Stomach (tissue), 9 donors: ENCODE data around the gene EML3. TPM values are rescaled to one million over a fixed set of nuclear protein-coding genes. Genes with fewer than 3 reads are reported as not detected.
A peak's percentile ranks its signal among the peaks of the same experiment; 100 is the strongest.
"Not testable (repeated sequence)": the region's sequence is repeated elsewhere in the genome, so short reads cannot be mapped to it uniquely, and the experiment has no call there.

Experiments
- DNase-seq, 2 donors: peaks; one replicate each; pipeline versions ENCODE4 v3.0.0 to v3.0.0-alpha.2; 2013 to 2019
- H3K27ac ChIP-seq, 5 donors: fragments of 200-600 bp in 4 of 5; sonication (generic) in 4 of 5; one replicate each; pipeline ENCODE4 v1.5.1; 2013 to 2019; ENCODE audit warnings: mild to moderate bottlenecking in 1 of 5, moderate library complexity in 1 of 5
- H3K27me3 ChIP-seq, 3 donors: fragments of 200-600 bp; sonication (generic); one replicate each; pipeline ENCODE4 v1.5.1; 2017 to 2019; ENCODE audit warnings: mixed run types in 1 of 3
- H3K36me3 ChIP-seq, 4 donors: fragments of 200-600 bp; sonication (generic); 1 replicate in 3 of 4; 2 replicates in 1 of 4; pipeline ENCODE4 v1.5.1; 2016 to 2019
- H3K4me1 ChIP-seq, 4 donors: fragments of 200-600 bp; sonication (generic); one replicate each; pipeline ENCODE4 v1.5.1; 2016 to 2019
- H3K4me3 ChIP-seq, 4 donors: fragments of 200-600 bp; sonication (generic) in 3 of 4; one replicate each; pipeline ENCODE4 v1.5.1; 2016 to 2019; ENCODE audit warnings: mild to moderate bottlenecking in 1 of 4
- H3K9me3 ChIP-seq, 4 donors: fragments of 200-600 bp; sonication (generic); one replicate each; pipeline ENCODE4 v1.5.1; 2016 to 2019
- CTCF ChIP-seq, 7 experiments: fragments of 450-650 bp in 4 of 7; fragments of 200-600 bp in 3 of 7; sonication (generic) in 3 of 7; IDR thresholded peaks; one replicate each; pipeline ENCODE4 v1.5.1; 2016 to 2019; ENCODE audit warnings: antibody characterized with exemption in 7 of 7, control low read depth in 2 of 7, mild to moderate bottlenecking in 1 of 7
- EP300 ChIP-seq: sonication (generic); formaldehyde crosslinking; IDR thresholded peaks from one replicate; pipeline ENCODE4 v1.6.1; 2017; ENCODE audit warnings: antibody characterized with exemption
- POLR2A ChIP-seq, 4 donors: fragments of 450-650 bp; IDR thresholded peaks; one replicate each; pipeline ENCODE4 v1.6.1; 2016; ENCODE audit warnings: antibody characterized with exemption in 4 of 4, control low read depth in 2 of 4, mild to moderate bottlenecking in 1 of 4, moderate library complexity in 1 of 4
- POLR2AphosphoS5 ChIP-seq, 3 donors: sonication (generic); formaldehyde crosslinking; IDR thresholded peaks; one replicate each; pipeline ENCODE4 v1.6.1; 2016; ENCODE audit warnings: antibody characterized with exemption in 3 of 3
- WGBS, 5 donors: extraction: QIAGEN DNeasy Blood & Tissue Kit in 3 of 5; methylation state at CpG; one replicate each; pipeline versions ENCODE4 v1.1.5 to v1.1.7; 2013 to 2018; 5-methylcytosine and 5-hydroxymethylcytosine counted together
- intact Hi-C: fragments of 100-400 bp; cut with DNase I; formaldehyde crosslinking; loops from one replicate; pipeline ENCODE4 v1.15.1; 2023; ENCODE audit warnings: low total_unique reads
- polyA plus RNA-seq, 3 donors: library from polyadenylated mRNA; stranded (reverse); fragments of 200-250 nt; gene quantifications; one replicate each; pipeline ENCODE4 v1.2.3, GENCODE V29; 2013
- total RNA-seq, 5 donors: library from RNA; depleted of rRNA; stranded (reverse); fragments of >200 nt; gene quantifications; one replicate each; pipeline versions ENCODE4 v1.1.0 to v1.2.3, GENCODE V29; 2014 to 2016
- donor health status: healthy with polysubstance abuse.
- donor health status: Bipolar disorder and iron deficiency.
- donor health status: healthy.

The EML3 gene
- total and polyA plus RNA-seq, 8 donors: 24.4 to 112 (median 68.6) TPM

- Histone ChIP-seq H3K9me3 (no peaks in the 10 kb centered on the region), H3K27ac (peak overlapping the region; percentile 84 to 95 (median 93)), H3K4me1 (peaks cover 26 to 67% (median 54%) of the 10 kb centered on the region in 4 donors), H3K4me3 (peak overlapping the region; percentile 74 to 98 (median 84)), H3K36me3 (peaks cover 32 to 69% (median 68%) of the 10 kb centered on the region in 4 donors), H3K27me3 (no peaks in the 10 kb centered on the region)
- intact Hi-C loops: no loop called here
- 0 to 1% (median 1%) methylated on average over 30 to 33 of the region's 33 CpGs for WGBS, 5 donors
- peak; percentile 40 to 77 for DNase-seq
- TF ChIP-seq EP300 (no peak), CTCF (IDR thresholded peaks at IDR 0.05) (no peak), POLR2A (IDR thresholded peaks at IDR 0.05) (no peak), POLR2AphosphoS5 (IDR thresholded peaks at IDR 0.05) (no peak)
Measured at GRCh38 chr11:62574363-62575071, 38.1 kb downstream of the EML3 start.

- peak within 1 kb of the TSS; percentile 84 to 95 (median 93) for H3K27ac ChIP-seq
- peaks cover 26 to 68% (median 56%) of the 10 kb centered on the region in 4 donors for H3K4me1 ChIP-seq
- intact Hi-C loops: no loop called here
- DNase-seq: peak; percentile 98 to 100
- H3K4me3 ChIP-seq: peak within 1 kb of the TSS; percentile 74 to 98 (median 84)
- H3K27me3 ChIP-seq: no peaks in the 10 kb centered on the region
- H3K9me3 ChIP-seq: no peaks in the 10 kb centered on the region
- 0 to 1% (median 1%) methylated on average over 46 of the region's 46 CpGs for WGBS, 5 donors
- H3K36me3 ChIP-seq: peaks cover 38 to 69% (median 68%) of the 10 kb centered on the region in 4 donors
- TF ChIP-seq POLR2A (IDR thresholded peaks at IDR 0.05): peak in 2 of 4 donors; percentile 49 to 60
- no peak for TF ChIP-seq EP300
- peak; percentile 74 to 89 (median 86) for TF ChIP-seq POLR2AphosphoS5 (IDR thresholded peaks at IDR 0.05)
Measured at GRCh38 chr11:62573592-62574362, 38.8 kb downstream of the EML3 start, which contains the start of gene EEF1G. Gene EEF1G (minus strand): TSS chr11:62573891. CDS start chr11:62573842, 49 bp downstream.

DNA sequence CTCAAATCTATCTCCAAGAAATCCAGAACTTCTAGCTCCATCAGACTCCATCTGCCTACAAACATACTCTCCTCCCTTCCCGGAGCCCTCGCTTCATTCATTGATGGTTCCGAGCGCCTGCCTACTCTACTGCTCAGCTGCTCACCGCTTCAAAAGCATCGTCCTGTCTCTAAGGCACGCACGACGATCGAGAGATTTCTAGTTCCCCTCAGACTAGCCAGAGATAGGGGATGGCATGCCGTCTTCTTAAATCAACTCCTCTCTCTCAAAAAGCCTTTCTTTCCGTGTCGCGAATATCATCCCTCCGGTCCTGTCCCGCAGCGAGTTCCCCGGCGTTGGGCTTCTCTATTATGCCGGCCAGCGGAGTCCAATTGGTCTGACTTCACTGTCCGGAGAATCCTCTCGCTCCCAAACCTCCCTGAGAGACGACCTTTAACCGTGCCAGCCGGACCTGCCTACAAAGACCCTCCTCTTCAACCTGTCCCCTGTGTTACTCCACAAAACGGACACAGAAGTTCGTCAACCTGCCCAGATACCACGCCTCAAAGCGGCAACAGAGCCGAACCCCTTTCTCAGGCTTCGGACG is 39.5 kb downstream of the EML3 start:
- no peaks in the 10 kb centered on the region for H3K9me3 ChIP-seq
- no peaks in the 10 kb centered on the region for H3K27me3 ChIP-seq
- peaks cover 38 to 69% (median 68%) of the 10 kb centered on the region in 4 donors for H3K36me3 ChIP-seq
- DNase-seq: peak in 1 of 2 donors; percentile 52
- TF ChIP-seq CTCF (IDR thresholded peaks at IDR 0.05) (no peak), POLR2A (IDR thresholded peaks at IDR 0.05) (no peak), POLR2AphosphoS5 (IDR thresholded peaks at IDR 0.05) (no peak), EP300 (no peak)
- intact Hi-C loops: no loop called here
- H3K4me1 ChIP-seq: peaks cover 26 to 73% (median 57%) of the 10 kb centered on the region in 4 donors
- H3K27ac ChIP-seq: peak overlapping the region; percentile 66 to 95 (median 93)
- peak overlapping the region; percentile 74 to 98 (median 84) for H3K4me3 ChIP-seq
- WGBS, 5 donors: 0 to 1% (median 0%) methylated on average over 33 of the region's 33 CpGs

- DNase-seq: no peak
- H3K27ac ChIP-seq: peak overlapping the region in 4 of 5 donors; percentile 91 to 95 (median 94)
- intact Hi-C loops: no loop called here
- no peaks in the 10 kb centered on the region for H3K9me3 ChIP-seq
- H3K4me1 ChIP-seq: peaks cover 26 to 73% (median 59%) of the 10 kb centered on the region in 4 donors
- WGBS, 5 donors: 66 to 73% (median 72%) methylated on average over 12 of the region's 12 CpGs
- H3K4me3 ChIP-seq: peak overlapping the region; percentile 74 to 98 (median 84)
- TF ChIP-seq POLR2AphosphoS5 (IDR thresholded peaks at IDR 0.05) (no peak), EP300 (no peak), POLR2A (IDR thresholded peaks at IDR 0.05) (no peak), CTCF (IDR thresholded peaks at IDR 0.05) (no peak)
- H3K27me3 ChIP-seq: no peaks in the 10 kb centered on the region
- peaks cover 38 to 69% (median 68%) of the 10 kb centered on the region in 4 donors for H3K36me3 ChIP-seq
Measured at GRCh38 chr11:62572431-62572830, 40.1 kb downstream of the EML3 start.

DNA sequence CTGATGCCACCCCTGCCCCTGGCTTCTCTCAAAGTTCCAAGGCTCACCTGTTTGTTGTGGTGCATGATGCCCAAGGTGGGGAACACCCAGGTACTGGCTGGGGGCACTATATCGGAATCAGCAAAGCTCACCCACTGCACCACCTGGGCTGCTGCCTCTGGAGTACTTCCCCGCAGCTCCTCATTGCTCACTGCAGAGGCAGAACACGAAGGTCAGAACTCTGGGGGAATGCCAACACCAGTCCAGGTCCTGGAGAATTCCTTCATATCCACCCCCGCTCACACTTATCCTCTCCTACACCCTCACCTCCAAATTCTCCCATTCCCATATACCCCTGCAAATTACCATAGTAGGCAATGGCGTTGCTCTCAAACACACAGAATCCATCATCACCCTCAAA is 41.1 kb downstream of the EML3 start:
- DNase-seq, H3K27me3 ChIP-seq, intact Hi-C loops, H3K9me3 ChIP-seq: not testable (repeated sequence)
- WGBS, 5 donors: 74 to 82% (median 80%) methylated on average over 5 of the region's 5 CpGs
- Histone ChIP-seq H3K27ac (peak overlapping the region in 1 of 5 donors; percentile 18), H3K36me3 (peaks cover 47 to 69% (median 68%) of the 10 kb centered on the region in 4 donors), H3K4me1 (peaks cover 24 to 71% (median 55%) of the 10 kb centered on the region in 4 donors), H3K4me3 (peak overlapping the region in 1 of 4 donors; percentile 98)

DNA sequence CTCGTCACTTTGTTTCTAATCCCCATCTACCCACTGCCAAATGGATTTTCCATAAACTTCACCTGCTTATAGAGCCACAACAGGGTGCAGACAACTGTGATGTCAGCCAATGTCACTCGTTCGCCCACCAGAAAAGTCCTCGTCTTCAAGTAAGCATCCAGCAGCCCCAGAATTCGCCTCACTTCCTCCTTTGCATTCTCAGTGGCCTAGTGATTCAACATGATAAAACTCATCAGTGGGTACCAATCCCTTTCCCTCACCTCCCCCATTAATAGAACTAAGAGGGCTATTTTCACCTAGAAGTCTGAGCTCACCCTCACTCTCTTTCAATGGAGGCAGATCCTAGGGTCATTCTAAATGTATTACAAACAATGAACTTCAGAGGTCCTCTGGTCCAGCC is 41.7 kb downstream of the EML3 start:
- H3K4me3 ChIP-seq, H3K27ac ChIP-seq, H3K27me3 ChIP-seq, DNase-seq, intact Hi-C loops, H3K9me3 ChIP-seq: not testable (repeated sequence)
- WGBS, 5 donors: 87 to 97% (median 92%) methylated on average over 5 of the region's 5 CpGs
- Histone ChIP-seq H3K4me1 (peaks cover 19 to 71% (median 54%) of the 10 kb centered on the region in 4 donors), H3K36me3 (peaks cover 53 to 69% (median 68%) of the 10 kb centered on the region in 4 donors)
